ENCODE results near the gene MON2. TPM values are rescaled to one million over a fixed set of nuclear protein-coding genes. Genes with fewer than 3 reads are reported as not detected.
"Not testable (repeated sequence)": the region's sequence is repeated elsewhere in the genome, so short reads cannot be mapped to it uniquely, and the experiment has no call there.

MON2 gene
- total RNA-seq, 1 experiment from 2014 or later = 32.4 TPM

DNA sequence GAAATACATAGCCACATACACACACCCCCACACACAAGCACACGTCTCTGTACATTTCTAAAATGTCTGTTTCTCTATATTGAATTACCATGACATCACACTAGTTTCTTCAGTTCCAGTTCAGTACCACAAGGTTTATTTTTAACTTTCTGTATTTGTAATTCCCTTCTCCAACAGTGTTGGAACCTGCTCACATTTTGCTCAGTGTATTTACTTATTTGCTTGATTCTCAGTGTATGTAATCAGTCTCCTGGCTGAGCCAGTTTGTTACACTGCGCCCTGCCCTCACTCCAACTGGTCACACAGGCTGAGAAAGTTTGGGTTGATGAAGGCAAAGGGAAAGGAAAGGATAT is 67.1 kb downstream of the MON2 start:
- DNase-seq (ENCODE audit: low read depth) = peak; percentile 83
- in situ Hi-C loops (cut with HindIII; ENCODE audit: low pct_unique_long_range_greater_than_20kb, low sequenced_read_pairs) = no loop called here

GRCh38 chr12:62536546-62536945 is 69.9 kb downstream of the MON2 start:
- DNase-seq (ENCODE audit: low read depth) = no peak
- in situ Hi-C loops (cut with HindIII; ENCODE audit: low pct_unique_long_range_greater_than_20kb, low sequenced_read_pairs) = no loop called here

DNA sequence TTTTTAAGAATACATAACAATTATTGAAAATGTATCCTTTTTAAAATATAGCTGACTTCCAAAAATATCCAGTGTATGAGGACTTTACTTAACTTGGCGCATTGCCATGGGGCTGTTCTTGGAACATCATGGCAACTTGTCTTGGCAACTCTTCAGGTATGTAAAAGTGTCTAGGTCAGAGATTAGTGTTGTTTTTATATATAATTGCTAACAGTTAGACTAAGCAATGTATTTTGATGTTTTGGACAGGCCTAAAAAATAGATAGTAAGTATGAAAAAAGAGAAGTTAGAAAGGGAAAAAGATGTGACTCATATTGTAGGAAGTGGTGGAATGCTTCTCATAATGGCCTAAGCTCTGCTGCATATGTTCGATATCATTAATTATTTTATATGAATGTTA is 70.9 kb downstream of the MON2 start:
- DNase-seq (ENCODE audit: low read depth) = peak; percentile 18
- in situ Hi-C loops (cut with HindIII; ENCODE audit: low pct_unique_long_range_greater_than_20kb, low sequenced_read_pairs) = no loop called here

DNA sequence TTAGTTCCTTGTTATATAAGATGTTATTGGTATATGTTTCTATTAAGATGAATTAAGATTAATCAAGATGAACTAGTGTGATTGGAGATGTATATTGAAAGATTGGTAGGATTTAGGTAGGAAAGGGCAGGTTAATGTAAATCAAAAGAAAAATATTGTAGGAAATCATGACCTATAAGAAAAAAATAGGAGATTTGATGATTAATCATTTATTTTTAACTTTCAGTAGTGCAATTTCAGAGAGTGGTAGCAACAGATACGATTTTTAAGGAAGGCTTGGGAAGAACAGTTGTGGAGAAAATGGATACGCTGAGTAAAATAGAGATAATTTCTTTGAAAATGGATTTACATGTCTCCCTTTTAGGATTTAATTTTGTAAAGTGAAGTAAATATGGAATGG is 73.7 kb downstream of the MON2 start:
- in situ Hi-C loops (cut with HindIII; ENCODE audit: low pct_unique_long_range_greater_than_20kb, low sequenced_read_pairs) = no loop called here
- no peak for DNase-seq (ENCODE audit: low read depth)

DNA sequence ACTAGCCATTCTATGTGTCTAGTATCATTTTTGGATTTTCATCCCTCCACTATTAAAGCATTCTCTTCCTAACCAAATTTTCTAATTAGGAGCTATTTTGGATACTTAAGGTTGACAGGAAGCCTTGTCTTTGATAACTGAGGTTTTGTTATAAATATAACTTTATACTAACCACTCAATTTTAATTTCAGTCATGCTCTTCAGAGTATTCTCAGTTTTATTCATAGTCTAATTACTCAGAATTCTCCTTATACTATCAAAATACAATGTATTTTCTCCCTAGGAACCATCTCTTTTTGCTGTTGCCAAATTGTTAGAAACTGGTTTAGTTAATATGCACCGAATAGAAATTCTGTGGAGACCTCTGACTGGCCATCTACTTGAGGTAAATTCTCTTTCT is 76.2 kb downstream of the MON2 start:
- in situ Hi-C loops (cut with HindIII; ENCODE audit: low pct_unique_long_range_greater_than_20kb, low sequenced_read_pairs) = no loop called here
- DNase-seq (ENCODE audit: low read depth) = no peak

DNA sequence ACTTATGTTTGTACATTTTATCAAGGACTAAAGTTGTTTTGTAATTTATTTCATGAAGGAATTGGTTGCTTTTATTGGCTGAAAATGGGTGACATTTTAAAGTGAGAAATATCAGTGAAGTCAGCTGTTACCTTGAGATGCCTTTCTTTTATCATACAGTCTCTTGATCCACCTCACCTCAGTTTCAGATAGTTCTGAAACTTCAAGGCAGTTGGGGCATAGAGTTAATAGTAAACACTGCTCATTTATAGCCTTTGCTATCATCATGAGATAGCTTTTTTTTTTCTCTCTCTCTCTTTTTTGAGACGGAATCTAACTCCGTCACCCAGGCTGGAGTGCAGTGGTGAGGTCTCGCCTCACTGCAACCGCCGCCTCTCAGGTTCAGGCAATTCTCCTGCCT is 76.7 kb downstream of the MON2 start:
- in situ Hi-C loops (cut with HindIII; ENCODE audit: low pct_unique_long_range_greater_than_20kb, low sequenced_read_pairs) = no loop called here
- DNase-seq (ENCODE audit: low read depth) = no peak

DNA sequence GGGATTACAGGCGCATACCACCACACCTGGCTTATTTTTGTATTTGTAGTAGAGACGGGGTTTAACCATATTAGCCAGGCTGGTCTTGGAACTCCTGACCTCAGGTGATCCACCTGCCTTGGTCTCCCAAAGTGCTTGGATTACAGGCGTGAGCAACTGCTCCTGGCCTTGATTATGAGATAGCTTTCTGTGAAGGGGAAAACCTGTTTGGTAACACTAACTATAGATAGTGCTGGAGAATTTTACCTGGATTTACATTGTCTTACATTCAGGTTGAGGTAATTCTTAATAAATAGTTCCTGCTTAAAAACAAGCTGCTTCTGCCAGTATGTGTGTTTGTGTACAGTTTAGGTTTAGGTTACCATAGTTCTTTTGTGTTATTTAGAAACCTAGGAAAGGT is 77.1 kb downstream of the MON2 start:
- no peak for DNase-seq (ENCODE audit: low read depth)
- in situ Hi-C loops (cut with HindIII; ENCODE audit: low pct_unique_long_range_greater_than_20kb, low sequenced_read_pairs) = no loop called here

- in situ Hi-C loops (cut with HindIII; ENCODE audit: low pct_unique_long_range_greater_than_20kb, low sequenced_read_pairs) = no loop called here
- DNase-seq (ENCODE audit: low read depth) = no peak
Measured at GRCh38 chr12:62552906-62553556, 86.4 kb downstream of the MON2 start.

- in situ Hi-C loops (cut with HindIII; ENCODE audit: low pct_unique_long_range_greater_than_20kb, low sequenced_read_pairs); DNase-seq (ENCODE audit: low read depth): not testable (repeated sequence)
Measured at GRCh38 chr12:62559366-62559765, 92.7 kb downstream of the MON2 start.

DNA sequence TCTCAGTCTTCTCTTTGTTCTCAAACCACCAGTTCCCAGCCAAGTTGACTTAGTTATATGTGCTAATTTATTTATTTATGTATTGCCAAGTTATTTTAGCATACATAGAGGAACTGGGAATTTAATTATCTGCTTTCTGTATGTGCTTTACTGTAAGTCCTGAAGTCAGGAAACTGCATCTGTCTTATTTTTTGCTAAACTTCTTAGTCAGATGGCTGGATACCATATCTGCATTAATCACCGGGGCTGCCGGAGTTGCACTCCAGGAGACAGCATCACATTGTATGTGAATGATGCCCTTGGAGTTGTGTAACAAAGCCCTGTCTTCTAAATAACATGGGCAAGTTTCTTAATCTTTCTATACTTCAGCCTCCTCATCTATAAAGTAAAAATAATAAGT is 96.2 kb downstream of the MON2 start:
- DNase-seq (ENCODE audit: low read depth) = no peak
- in situ Hi-C loops (cut with HindIII; ENCODE audit: low pct_unique_long_range_greater_than_20kb, low sequenced_read_pairs) = no loop called here

- DNase-seq (ENCODE audit: low read depth) = no peak
- in situ Hi-C loops (cut with HindIII; ENCODE audit: low pct_unique_long_range_greater_than_20kb, low sequenced_read_pairs) = no loop called here
Measured at GRCh38 chr12:62575036-62575435, 108.4 kb downstream of the MON2 start.

DNA sequence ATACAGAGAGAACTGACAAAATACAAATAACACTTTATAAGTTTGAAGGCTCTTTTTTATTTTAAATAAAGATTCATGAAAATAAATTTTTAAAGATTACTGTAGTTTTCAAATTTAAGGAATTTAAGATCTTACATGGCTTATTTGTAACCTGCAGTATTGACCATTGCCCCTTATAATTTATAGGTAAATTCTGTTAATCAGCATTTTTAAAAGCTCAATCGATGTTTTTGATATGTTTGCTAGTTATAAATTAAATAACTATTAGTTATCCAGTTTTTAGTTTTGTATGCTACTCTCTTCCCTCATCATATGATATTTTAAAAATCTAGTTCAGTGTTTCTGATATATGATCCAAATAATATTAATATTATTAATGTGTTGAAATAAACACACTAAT is 109.9 kb downstream of the MON2 start:
- in situ Hi-C loops (cut with HindIII; ENCODE audit: low pct_unique_long_range_greater_than_20kb, low sequenced_read_pairs) = no loop called here
- DNase-seq (ENCODE audit: low read depth) = no peak

DNA sequence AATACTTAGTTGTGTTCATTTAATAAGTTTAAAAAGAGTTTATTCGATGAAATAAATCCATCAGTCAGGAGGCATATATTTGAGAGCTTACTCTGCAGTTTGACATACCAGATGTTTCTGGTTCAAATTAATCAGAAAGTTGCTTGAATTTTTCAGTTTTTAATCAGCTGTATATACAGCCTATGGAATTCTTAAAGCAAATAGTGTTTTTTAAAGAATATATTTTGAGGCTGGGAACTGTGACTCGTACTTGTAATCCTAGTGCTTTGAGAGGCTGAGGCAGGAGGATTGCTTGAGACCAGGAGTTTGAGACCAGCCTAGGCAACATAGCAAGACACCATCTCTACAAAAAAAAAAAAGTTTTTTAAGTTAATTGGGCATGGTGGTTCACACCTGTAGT is 112.1 kb downstream of the MON2 start:
- no peak for DNase-seq (ENCODE audit: low read depth)
- in situ Hi-C loops (cut with HindIII; ENCODE audit: low pct_unique_long_range_greater_than_20kb, low sequenced_read_pairs) = no loop called here

DNA sequence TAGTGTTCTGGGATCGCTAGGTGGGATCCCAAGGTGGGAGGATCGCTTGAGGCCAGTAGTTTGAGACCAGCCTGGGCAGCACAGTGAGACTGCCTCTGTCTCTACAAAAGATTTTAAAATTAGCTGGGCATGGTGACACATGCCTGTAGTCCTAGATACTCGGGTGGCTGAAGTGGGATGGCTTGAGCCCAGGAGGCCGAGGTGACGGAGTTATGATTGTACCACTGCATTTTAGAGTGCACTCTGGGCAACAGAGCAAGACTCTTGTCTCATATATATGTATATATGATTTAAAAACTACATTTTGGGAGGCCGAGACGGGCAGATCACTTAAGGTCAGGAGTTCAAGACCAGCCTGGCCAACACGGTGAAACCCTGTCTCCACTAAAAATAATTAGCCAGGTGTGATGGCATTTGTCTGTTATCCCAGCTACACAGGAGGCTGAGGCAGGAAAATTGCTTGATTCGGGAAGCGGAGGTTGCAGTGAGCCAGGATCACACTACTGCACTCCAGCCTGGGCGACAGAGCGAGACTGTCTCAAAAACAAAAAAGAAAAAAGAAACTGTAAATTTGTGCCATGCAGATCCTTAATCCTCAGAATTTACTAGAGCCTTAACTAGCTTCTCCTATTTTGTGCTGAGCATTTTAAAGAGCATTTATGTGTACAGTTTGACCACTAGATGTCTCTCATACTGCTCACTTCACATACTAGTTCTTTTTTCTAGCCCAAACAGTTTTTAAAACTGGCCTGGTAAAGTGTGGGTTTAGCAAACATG is 114.8 kb downstream of the MON2 start:
- in situ Hi-C loops (cut with HindIII; ENCODE audit: low pct_unique_long_range_greater_than_20kb, low sequenced_read_pairs) = no loop called here
- DNase-seq (ENCODE audit: low read depth) = peak; percentile 60

DNA sequence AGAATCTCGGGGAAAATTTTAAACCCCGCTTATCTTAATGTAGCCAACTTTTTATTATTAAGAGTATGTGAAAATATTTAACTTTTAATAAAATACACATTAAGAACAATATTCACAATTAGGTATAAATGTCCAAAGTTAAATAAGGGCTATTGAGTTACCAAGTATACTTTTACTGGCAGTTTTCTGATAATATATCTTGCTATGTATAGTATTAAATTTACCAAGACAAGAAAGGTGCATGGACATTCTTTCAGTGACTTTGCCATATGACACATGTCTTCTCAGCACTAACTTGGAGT is 115.4 kb downstream of the MON2 start:
- in situ Hi-C loops (cut with HindIII; ENCODE audit: low pct_unique_long_range_greater_than_20kb, low sequenced_read_pairs) = no loop called here
- no peak for DNase-seq (ENCODE audit: low read depth)

- in situ Hi-C loops (cut with HindIII; ENCODE audit: low pct_unique_long_range_greater_than_20kb, low sequenced_read_pairs) = no loop called here
- no peak for DNase-seq (ENCODE audit: low read depth)
Measured at GRCh38 chr12:62584619-62585018, 118.0 kb downstream of the MON2 start.

- no peak for DNase-seq (ENCODE audit: low read depth)
- in situ Hi-C loops (cut with HindIII; ENCODE audit: low pct_unique_long_range_greater_than_20kb, low sequenced_read_pairs) = no loop called here
Measured at GRCh38 chr12:62586850-62587249, 120.2 kb downstream of the MON2 start.

GRCh38 chr12:62588916-62589315 is 122.3 kb downstream of the MON2 start:
- in situ Hi-C loops (cut with HindIII; ENCODE audit: low pct_unique_long_range_greater_than_20kb, low sequenced_read_pairs) = no loop called here
- no peak for DNase-seq (ENCODE audit: low read depth)

- in situ Hi-C loops (cut with HindIII; ENCODE audit: low pct_unique_long_range_greater_than_20kb, low sequenced_read_pairs) = no loop called here
- no peak for DNase-seq (ENCODE audit: low read depth)
Measured at GRCh38 chr12:62597253-62597652, 130.6 kb downstream of the MON2 start.

- DNase-seq (ENCODE audit: low read depth) = no peak
- in situ Hi-C loops (cut with HindIII; ENCODE audit: low pct_unique_long_range_greater_than_20kb, low sequenced_read_pairs) = no loop called here
Measured at GRCh38 chr12:62598846-62599245, 132.2 kb downstream of the MON2 start.
